H1 (cell line): ENCODE data around the gene MNAT1. TPM values are rescaled to one million over a fixed set of nuclear protein-coding genes. Genes with fewer than 3 reads are reported as not detected.

ENCODE experiments used
- CTCF ChIA-PET: fragments of 300-600 bp; sonication (Branson Sonifier 250); formaldehyde crosslinking; loops from one replicate; lab custom pipeline; 2021; ENCODE audit not compliant: partially characterized antibody; lab: Charles Lee
- POLR2A ChIA-PET: fragments of 300-600 bp; sonication (Branson Sonifier 250); formaldehyde crosslinking; loops from one replicate; lab custom pipeline; 2021; ENCODE audit warnings: inconsistent platforms; ENCODE audit not compliant: partially characterized antibody; lab: Charles Lee
- DNase-seq, 2 experiments: peaks; one replicate each; pipeline versions ENCODE4 v3.0.0 to v3.0.0-alpha.2; 2010 to 2022; ENCODE audit warnings: low spot score in 2 of 2, low read depth in 1 of 2, mixed read lengths in 1 of 2
- FAIRE-seq: peaks from 2 replicates; lab custom pipeline; 2011; peaks lifted over from hg19 to GRCh38; lab: Jason Lieb, UNC
- H2AFZ ChIP-seq: 2 replicates; pipeline ENCODE4 v1.8.1; 2012; ENCODE audit warnings: low read length, inconsistent platforms
- H2AK5ac ChIP-seq: 2 replicates; pipeline ENCODE4 v1.6.1; 2013; ENCODE audit warnings: low read depth, low read length
- H2BK120ac ChIP-seq: replicated peaks from 2 replicates; pipeline ENCODE3; 2013; ENCODE audit warnings: low read depth, low read length, inconsistent platforms
- H2BK12ac ChIP-seq: 2 replicates; pipeline ENCODE4 v1.6.1; 2013; ENCODE audit warnings: low read depth, low read length
- H2BK15ac ChIP-seq: 2 replicates; pipeline ENCODE4 v1.6.1; 2013; ENCODE audit warnings: low read length
- H2BK20ac ChIP-seq: 2 replicates; pipeline ENCODE4 v1.6.1; 2013; ENCODE audit warnings: low read length
- H2BK5ac ChIP-seq: 2 replicates; pipeline ENCODE4 v1.6.1; 2013; ENCODE audit warnings: low read depth, low read length
- H3K14ac ChIP-seq: 2 replicates; pipeline ENCODE4 v1.6.1; 2013; ENCODE audit warnings: inconsistent platforms; ENCODE audit not compliant: insufficient read length
- H3K18ac ChIP-seq: 2 replicates; pipeline ENCODE4 v1.6.1; 2013; ENCODE audit warnings: low read length; ENCODE audit errors: extremely low read depth
- H3K23ac ChIP-seq: 2 replicates; pipeline ENCODE4 v1.6.1; 2013; ENCODE audit warnings: inconsistent platforms; ENCODE audit not compliant: insufficient read length
- H3K23me2 ChIP-seq: 2 replicates; pipeline ENCODE4 v1.6.1; 2013; ENCODE audit warnings: low read depth, low read length
- H3K27ac ChIP-seq: 2 replicates; pipeline ENCODE4 v1.6.1; 2011; ENCODE audit warnings: low read depth, low read length, inconsistent platforms
- H3K27me3 ChIP-seq, 4 experiments: replicated peaks in 1 of 4; 1 replicate in 1 of 4; 2 replicates in 3 of 4; pipeline versions ENCODE4 v1.6.1 to v1.8.1; 2011 to 2013; ENCODE audit warnings: low read length in 3 of 4, mild to moderate bottlenecking in 3 of 4, inconsistent platforms in 2 of 4, mixed read lengths in 2 of 4, moderate library complexity in 1 of 4; ENCODE audit not compliant: control insufficient read depth in 3 of 4, insufficient read depth in 3 of 4; ENCODE audit errors: extremely low read depth in 1 of 4
- H3K36me3 ChIP-seq, 4 experiments: 2 replicates each; pipeline versions ENCODE4 v1.6.1 to v1.8.1; 2011 to 2013; ENCODE audit warnings: mild to moderate bottlenecking in 4 of 4, low read length in 3 of 4, moderate library complexity in 2 of 4, control low read depth in 1 of 4, inconsistent platforms in 1 of 4; ENCODE audit not compliant: insufficient read depth in 4 of 4, control insufficient read depth in 2 of 4
- H3K4ac ChIP-seq: replicated peaks from 2 replicates; pipeline ENCODE3; 2013; ENCODE audit warnings: low read length, low read depth, mixed read lengths, inconsistent platforms; ENCODE audit not compliant: insufficient read length
- H3K4me1 ChIP-seq, 4 experiments: replicated peaks in 1 of 4; 1 replicate in 1 of 4; 2 replicates in 3 of 4; pipeline versions ENCODE4 v1.6.1 to v1.8.1; 2011 to 2013; ENCODE audit warnings: low read length in 3 of 4, inconsistent platforms in 2 of 4, mixed read lengths in 1 of 4; ENCODE audit not compliant: insufficient read depth in 4 of 4, control insufficient read depth in 3 of 4
- H3K4me2 ChIP-seq, 2 experiments: 2 replicates each; pipeline versions ENCODE4 v1.6.1 to v1.8.1; 2011 to 2013; ENCODE audit warnings: low read depth in 2 of 2, low read length in 2 of 2, control low read depth in 1 of 2, inconsistent platforms in 1 of 2, mild to moderate bottlenecking in 1 of 2; ENCODE audit not compliant: insufficient read depth in 1 of 2
- H3K4me3 ChIP-seq, 4 experiments: fragments of 200-600, 300-600 bp in 1 of 4; sonication (generic), shearing (Covaris generic), sonication (Bioruptor Twin) in 1 of 4; 2 replicates each; pipeline versions ENCODE4 v1.5.1 to v1.8.1; 2011 to 2016; ENCODE audit warnings: low read length in 4 of 4, low read depth in 3 of 4, control low read depth in 2 of 4, inconsistent platforms in 2 of 4, mild to moderate bottlenecking in 2 of 4, mixed read lengths in 1 of 4, moderate library complexity in 1 of 4; ENCODE audit not compliant: insufficient read depth in 2 of 4; ENCODE audit errors: extremely low read depth in 1 of 4
- H3K56ac ChIP-seq: replicated peaks from 2 replicates; pipeline ENCODE3; 2013; ENCODE audit warnings: low read depth, mild to moderate bottlenecking, mixed read lengths, low read length, inconsistent platforms; ENCODE audit not compliant: insufficient read length
- H3K79me1 ChIP-seq: 2 replicates; pipeline ENCODE4 v1.6.1; 2013; ENCODE audit warnings: low read depth, low read length, control low read depth
- H3K79me2 ChIP-seq, 2 experiments: 2 replicates each; pipeline versions ENCODE4 v1.6.1 to v1.8.1; 2012 to 2013; ENCODE audit warnings: low read length in 2 of 2, mild to moderate bottlenecking in 2 of 2, inconsistent platforms in 1 of 2; ENCODE audit not compliant: insufficient read depth in 2 of 2, control insufficient read depth in 1 of 2
- H3K9ac ChIP-seq, 4 experiments: replicated peaks in 1 of 4; 1 replicate in 1 of 4; 2 replicates in 3 of 4; pipeline versions ENCODE4 v1.6.1 to v1.8.1; 2011 to 2013; ENCODE audit warnings: low read depth in 3 of 4, low read length in 3 of 4, control low read depth in 2 of 4, mild to moderate bottlenecking in 2 of 4, moderate library complexity in 2 of 4, inconsistent platforms in 1 of 4; ENCODE audit errors: extremely low read depth in 1 of 4
- H3K9me3 ChIP-seq, 2 experiments: 2 replicates each; pipeline versions ENCODE4 v1.6.1 to v1.8.1; 2012 to 2013; ENCODE audit warnings: mild to moderate bottlenecking in 2 of 2, moderate library complexity in 2 of 2, control low read depth in 1 of 2, inconsistent platforms in 1 of 2, low read depth in 1 of 2, low read length in 1 of 2, mixed read lengths in 1 of 2; ENCODE audit not compliant: insufficient read depth in 2 of 2
- H4K20me1 ChIP-seq, 2 experiments: replicated peaks in 1 of 2; 2 replicates each; pipeline versions ENCODE3 to v1.8.1; 2011 to 2013; ENCODE audit warnings: inconsistent platforms in 2 of 2, low read length in 2 of 2, mild to moderate bottlenecking in 1 of 2; ENCODE audit not compliant: insufficient read depth in 2 of 2, control insufficient read depth in 1 of 2
- H4K5ac ChIP-seq: 2 replicates; pipeline ENCODE4 v1.6.1; 2013; ENCODE audit warnings: low read length, low read depth, mixed read lengths, inconsistent platforms; ENCODE audit not compliant: insufficient read length
- H4K8ac ChIP-seq: 2 replicates; pipeline ENCODE4 v1.8.0; 2013; ENCODE audit warnings: mild to moderate bottlenecking, moderate library complexity, low read length, inconsistent platforms; ENCODE audit not compliant: insufficient read depth; ENCODE audit errors: extremely low read depth
- H4K91ac ChIP-seq: replicated peaks from 2 replicates; pipeline ENCODE3; 2013; ENCODE audit warnings: low read length, mixed read lengths, inconsistent platforms; ENCODE audit not compliant: insufficient read length
- CBX5 ChIP-seq: fragments of 300-800, 300-1000 bp; sonication (generic); IDR thresholded peaks from 2 replicates; pipeline ENCODE4 v1.7.1; 2016; ENCODE audit warnings: antibody characterized with exemption, low read length, low read depth
- CBX8 ChIP-seq: fragments of 300-800, 300-1000 bp; sonication (generic); IDR thresholded peaks from 2 replicates; pipeline ENCODE4 v1.7.1; 2016; ENCODE audit warnings: low read depth, low read length, borderline replicate concordance
- CTBP2 ChIP-seq: IDR thresholded peaks from 2 replicates; pipeline ENCODE4 v1.7.0; 2011; ENCODE audit warnings: borderline replicate concordance, mild to moderate bottlenecking, moderate library complexity, mixed read lengths, low read length; ENCODE audit not compliant: insufficient read depth, insufficient read length
- GABPA ChIP-seq: IDR thresholded peaks from 2 replicates; pipeline ENCODE4 v1.6.1; 2011; ENCODE audit warnings: mild to moderate bottlenecking, low read length, moderate library complexity, borderline replicate concordance; ENCODE audit not compliant: insufficient read depth
- GTF2F1 ChIP-seq: IDR thresholded peaks from 2 replicates; pipeline ENCODE4 v1.6.1; 2012; ENCODE audit warnings: low read depth, low read length, improper control_type of control experiment, borderline replicate concordance
- MAFK ChIP-seq: IDR thresholded peaks from 2 replicates; pipeline ENCODE4 v1.6.1; 2012; ENCODE audit warnings: low read depth, mild to moderate bottlenecking, improper control_type of control experiment, low read length
- NANOG ChIP-seq: IDR thresholded peaks from 2 replicates; pipeline ENCODE4 v1.6.1; 2011; ENCODE audit warnings: low read length, low read depth, mild to moderate bottlenecking, inconsistent platforms; ENCODE audit not compliant: insufficient read depth, poor library complexity, severe bottlenecking
- POU5F1 ChIP-seq: IDR thresholded peaks from 2 replicates; pipeline ENCODE4 v1.6.1; 2011; ENCODE audit warnings: low read depth, mild to moderate bottlenecking, low read length, moderate library complexity
- RBBP5 ChIP-seq: IDR thresholded peaks from 2 replicates; pipeline ENCODE4 v1.7.1; 2012; ENCODE audit warnings: low read depth, mild to moderate bottlenecking, inconsistent platforms, low read length, moderate library complexity, borderline replicate concordance
- RXRA ChIP-seq: IDR thresholded peaks from 2 replicates; pipeline ENCODE4 v1.6.1; 2011; ENCODE audit warnings: low read depth, mild to moderate bottlenecking, low read length, moderate library complexity; ENCODE audit not compliant: insufficient read depth
- SIN3A ChIP-seq, 2 experiments: IDR thresholded peaks in 1 of 2; conservative IDR thresholded peaks in 1 of 2; 2 replicates each; pipeline ENCODE4 v1.6.1; 2011 to 2012; ENCODE audit warnings: low read length in 2 of 2, improper control_type of control experiment in 1 of 2, low read depth in 1 of 2, mild to moderate bottlenecking in 1 of 2
- SIRT6 ChIP-seq: IDR thresholded peaks from one replicate; pipeline ENCODE4 v1.7.1; 2012; ENCODE audit warnings: low read length, inconsistent platforms
- SRF ChIP-seq: IDR thresholded peaks from 2 replicates; pipeline ENCODE4 v1.6.1; 2011; ENCODE audit warnings: mild to moderate bottlenecking, low read depth, low read length, moderate library complexity
- WGBS, 2 experiments: shearing (Covaris generic) in 1 of 2; methylation state at CpG; one replicate each; pipeline versions ENCODE4 v1.1.6 to v1.1.7; 2013 to 2015; ENCODE audit warnings: low lambda C conversion rate in 2 of 2, mixed read lengths in 2 of 2, inconsistent platforms in 1 of 2, low coverage in 1 of 2, missing lambda C conversion rate in 1 of 2; ENCODE audit not compliant: insufficient replicate concordance in 2 of 2, insufficient coverage in 1 of 2, insufficient read length in 1 of 2; ENCODE audit errors: extremely low coverage in 1 of 2, missing lambda C conversion rate in 1 of 2; 5-methylcytosine and 5-hydroxymethylcytosine counted together
- polyA plus RNA-seq, 7 experiments: library from polyadenylated mRNA; depleted of rRNA in 3 of 7; stranded (reverse) in 5 of 7; unstranded in 2 of 7; fragments of >200 nt in 5 of 7; fragments of 200-250 nt in 2 of 7; gene quantifications; 1 replicate in 5 of 7; 2 replicates in 1 of 7; 4 replicates in 1 of 7; pipeline versions ENCODE4 v1.2.1 to v1.2.3, GENCODE V29; 2011 to 2013; ENCODE audit warnings: missing spikeins in 2 of 7, mixed read lengths in 2 of 7
- total RNA-seq: library from RNA; stranded (reverse); fragmentation: NEBNext Ultra II Directional; extraction: Animal tissue kit (Norgen Biotek cat#: 25700); gene quantifications from 2 replicates; pipeline ENCODE4 v1.2.1, GENCODE V29; 2021

MNAT1 gene
- total and polyA plus RNA-seq, 2 of the 8 experiments (the other 6 are each of a cell fraction or from before 2014, with no cell fraction given) = 34.7 to 52.1 TPM

DNA sequence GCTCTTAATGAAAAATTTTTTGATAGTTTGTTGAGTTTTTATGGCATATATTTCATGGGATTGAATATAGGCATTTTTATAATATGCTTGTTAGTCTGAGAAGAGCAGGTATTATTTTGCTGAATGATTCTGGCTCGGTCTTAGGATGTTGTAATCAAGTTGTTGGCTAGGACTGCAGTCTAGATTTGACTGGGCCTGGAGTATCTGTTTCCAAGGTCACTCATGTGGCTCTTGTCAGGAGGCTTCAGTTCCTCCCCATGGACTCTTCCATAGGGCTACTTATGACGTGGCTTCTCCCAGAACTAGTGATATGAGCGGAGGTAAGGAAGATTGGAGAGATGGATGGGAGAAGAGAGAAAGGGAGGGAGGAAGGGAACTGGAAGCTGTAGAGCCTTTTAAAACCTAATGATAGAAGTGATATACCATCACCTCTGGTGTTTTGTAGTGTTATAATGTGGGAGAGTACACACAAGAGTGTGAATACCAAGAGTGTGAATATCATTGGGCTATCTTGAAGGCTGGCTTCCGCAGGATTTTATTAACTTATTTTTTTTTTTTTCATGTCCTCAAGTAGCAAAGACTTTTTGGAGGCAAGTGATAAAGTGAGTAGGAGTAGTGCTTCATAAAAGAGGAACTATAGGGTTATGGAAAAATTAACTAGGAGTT is 4.4 kb downstream of the MNAT1 start:
- H4K5ac ChIP-seq = no peak overlapping the region
- no peak overlapping the region for H3K4me3 ChIP-seq
- no peak overlapping the region for H2AFZ ChIP-seq
- H4K91ac ChIP-seq = no peak overlapping the region
- H3K27me3 ChIP-seq = no peaks in the 10 kb centered on the region
- H3K79me2 ChIP-seq = peaks cover 7 to 88% of the 10 kb centered on the region in 2 experiments
- CTCF ChIA-PET = interaction anchor here (1.2 kb wide), 1 partner anchor 232 kb away, joined by 3 read pairs; no protein-coding TSS in a partner anchor
- WGBS, 2 experiments = 88% methylated on average over 4 of the region's 4 CpGs; no CpG with 5 or more reads in 1 of the 2 experiments
- H4K8ac ChIP-seq = no peak overlapping the region
- no peak for FAIRE-seq
- H2BK12ac ChIP-seq = no peak overlapping the region
- H3K9me3 ChIP-seq = no peaks in the 10 kb centered on the region
- no peak for TF ChIP-seq CBX8
- no peak for TF ChIP-seq MAFK
- TF ChIP-seq CTBP2 = no peak
- no peak for TF ChIP-seq CBX5
- TF ChIP-seq RBBP5 = no peak
- TF ChIP-seq SRF = no peak
- no peak for TF ChIP-seq RXRA
- TF ChIP-seq GTF2F1 = no peak
- TF ChIP-seq GABPA = no peak
- no peak for TF ChIP-seq NANOG
- no peak for TF ChIP-seq SIRT6
- TF ChIP-seq POU5F1 = no peak
- TF ChIP-seq SIN3A (conservative IDR thresholded peaks at IDR 0.05 in 1 of 2, IDR thresholded peaks at IDR 0.05 in 1 of 2; ENCODE audit: low read depth in 1 of 2, low read length in 2 of 2) = no peak
- peaks cover 5% of the 10 kb centered on the region for H3K23me2 ChIP-seq
- H3K56ac ChIP-seq = no peak overlapping the region
- H2BK5ac ChIP-seq = no peak overlapping the region
- H3K27ac ChIP-seq = no peak overlapping the region
- no peak overlapping the region for H3K14ac ChIP-seq
- H3K79me1 ChIP-seq = no peaks in the 10 kb centered on the region
- peaks cover 0 to 1% of the 10 kb centered on the region in 2 experiments for H4K20me1 ChIP-seq
- H3K4me2 ChIP-seq = no peak overlapping the region
- H3K4ac ChIP-seq = no peak overlapping the region
- no peak overlapping the region for H2BK15ac ChIP-seq
- H3K4me1 ChIP-seq = no peaks in the 10 kb centered on the region; a peak in 3 of 7 replicates
- no peak overlapping the region for H3K9ac ChIP-seq
- POLR2A ChIA-PET = interaction anchor here (0.9 kb wide), 1 partner anchor 21 kb away, joined by 3 read pairs; no protein-coding TSS in a partner anchor
- no peak overlapping the region for H3K18ac ChIP-seq
- no peaks in the 10 kb centered on the region for H3K36me3 ChIP-seq
- no peak overlapping the region for H2BK120ac ChIP-seq
- H2AK5ac ChIP-seq = no peak overlapping the region
- DNase-seq = no peak
- no peak overlapping the region for H2BK20ac ChIP-seq
- no peak overlapping the region for H3K23ac ChIP-seq
